Measurements from ENCODE around the gene STX18. TPM values are rescaled to one million over a fixed set of nuclear protein-coding genes. Genes with fewer than 3 reads are reported as not detected.

STX18 gene
- total RNA-seq, 1 experiment from 2014 or later, result 20.9 TPM

DNA sequence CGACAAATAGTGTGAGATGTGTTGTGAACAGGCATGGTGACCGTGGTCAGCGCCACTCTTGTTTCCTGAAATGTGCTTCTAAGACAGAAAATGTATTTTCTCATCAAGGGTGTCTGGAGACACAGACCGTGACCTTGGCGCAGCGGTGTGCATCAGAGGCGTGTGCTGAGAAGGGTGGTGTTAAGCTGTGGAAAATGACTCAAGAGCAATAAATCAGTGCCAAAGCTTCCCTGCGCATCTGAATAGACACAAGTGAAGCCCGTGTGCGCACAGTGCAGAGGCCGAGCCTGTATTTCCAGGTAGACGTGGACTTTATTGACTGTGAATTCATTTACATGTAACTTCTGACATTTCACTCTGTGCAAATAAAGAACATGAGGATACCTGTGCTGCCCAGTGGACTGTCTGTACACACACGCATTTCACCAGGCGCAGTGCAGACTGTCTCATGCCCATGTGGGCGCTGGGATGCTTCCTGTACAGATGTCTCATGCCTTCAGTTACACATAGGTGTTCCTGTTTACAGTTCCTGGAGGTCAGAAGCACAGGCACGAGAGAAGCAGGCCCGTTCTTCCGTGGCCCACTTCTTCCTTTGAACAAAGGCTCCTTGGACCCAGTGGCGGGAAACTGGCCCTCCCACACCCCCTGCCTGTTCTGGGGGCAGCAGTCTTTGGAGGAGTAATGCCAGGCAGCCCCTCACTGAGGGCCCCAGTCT, 123.0 kb downstream of the STX18 start:
- no peak overlapping the region for H2BK120ac ChIP-seq (ENCODE audit: low read depth, low read length, poor library complexity, severe bottlenecking)
- no peak overlapping the region for H3K56ac ChIP-seq (ENCODE audit: insufficient read length, low read depth, low read length)
- H3K18ac ChIP-seq (ENCODE audit: insufficient read length, low read depth, low read length), result no peak overlapping the region
- H2BK12ac ChIP-seq (ENCODE audit: insufficient read length, low read depth, low read length), result no peak overlapping the region
- H4K20me1 ChIP-seq (ENCODE audit: control insufficient read depth, insufficient read depth, insufficient read length), result peaks cover 2% of the 10 kb centered on the region
- WGBS (ENCODE audit: extremely low coverage, insufficient read length, low lambda C conversion rate), result no CpG with 5 or more reads among the region's 19 CpGs
- H3K23me2 ChIP-seq (ENCODE audit: insufficient read length, low read depth, low read length, poor library complexity, severe bottlenecking), result no peaks in the 10 kb centered on the region
- H3K27ac Mint-ChIP-seq, result no peak overlapping the region
- no peaks in the 10 kb centered on the region for H3K9me3 ChIP-seq (ENCODE audit: control insufficient read depth, low read depth, low read length)
- no peak overlapping the region for H3K9ac ChIP-seq (ENCODE audit: extremely low read depth, insufficient read length, low read length)
- peaks cover 4% of the 10 kb centered on the region; the same call in 1 of the 2 replicates for H3K4me1 ChIP-seq (ENCODE audit: insufficient read depth, low read length)
- H3K4me3 Mint-ChIP-seq, result no peak overlapping the region
- no peaks in the 10 kb centered on the region for H3K79me2 ChIP-seq (ENCODE audit: insufficient read depth, low read length)
- no peak overlapping the region for H3K27ac ChIP-seq (ENCODE audit: insufficient read length, low read depth, low read length)
- no peak overlapping the region for H2AK5ac ChIP-seq (ENCODE audit: insufficient read length, low read length)
- H4K8ac ChIP-seq (replicated peaks; ENCODE audit: insufficient read length, low read depth, low read length), result no peak overlapping the region
- no peak overlapping the region for H3T11ph ChIP-seq (ENCODE audit: low read length)
- H2BK5ac ChIP-seq (ENCODE audit: insufficient read length, low read length), result no peak overlapping the region
- no peak overlapping the region for H2BK15ac ChIP-seq (ENCODE audit: low read depth, low read length)
- TF ChIP-seq, protein P1, sequence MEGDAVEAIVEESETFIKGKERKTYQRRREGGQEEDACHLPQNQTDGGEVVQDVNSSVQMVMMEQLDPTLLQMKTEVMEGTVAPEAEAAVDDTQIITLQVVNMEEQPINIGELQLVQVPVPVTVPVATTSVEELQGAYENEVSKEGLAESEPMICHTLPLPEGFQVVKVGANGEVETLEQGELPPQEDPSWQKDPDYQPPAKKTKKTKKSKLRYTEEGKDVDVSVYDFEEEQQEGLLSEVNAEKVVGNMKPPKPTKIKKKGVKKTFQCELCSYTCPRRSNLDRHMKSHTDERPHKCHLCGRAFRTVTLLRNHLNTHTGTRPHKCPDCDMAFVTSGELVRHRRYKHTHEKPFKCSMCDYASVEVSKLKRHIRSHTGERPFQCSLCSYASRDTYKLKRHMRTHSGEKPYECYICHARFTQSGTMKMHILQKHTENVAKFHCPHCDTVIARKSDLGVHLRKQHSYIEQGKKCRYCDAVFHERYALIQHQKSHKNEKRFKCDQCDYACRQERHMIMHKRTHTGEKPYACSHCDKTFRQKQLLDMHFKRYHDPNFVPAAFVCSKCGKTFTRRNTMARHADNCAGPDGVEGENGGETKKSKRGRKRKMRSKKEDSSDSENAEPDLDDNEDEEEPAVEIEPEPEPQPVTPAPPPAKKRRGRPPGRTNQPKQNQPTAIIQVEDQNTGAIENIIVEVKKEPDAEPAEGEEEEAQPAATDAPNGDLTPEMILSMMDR (conservative IDR thresholded peaks at IDR 0.05), result no peak
- no peak overlapping the region for H4K5ac ChIP-seq (ENCODE audit: insufficient read length, low read depth, low read length)
- peaks cover 20 to 39% (median 35%) of the 10 kb centered on the region in 3 experiments for H3K36me3 Mint-ChIP-seq (ENCODE audit: insufficient read depth in 1 of 3, low read depth in 3 of 3)
- H3K4me2 ChIP-seq (ENCODE audit: insufficient read depth, insufficient read length, low read length), result no peak overlapping the region
- no peak overlapping the region for H3K4ac ChIP-seq (ENCODE audit: low read depth, low read length)
- peaks cover 0 to 2% of the 10 kb centered on the region in 2 experiments; a peak in 2 of 5 replicates for H3K9me3 Mint-ChIP-seq
- no peak overlapping the region for H4K91ac ChIP-seq (ENCODE audit: insufficient read length, low read depth, low read length)
- H3K27me3 Mint-ChIP-seq (ENCODE audit: low read depth), result no peaks in the 10 kb centered on the region
- peaks cover 7 to 9% of the 10 kb centered on the region in 2 experiments for H3K4me1 Mint-ChIP-seq
- no peak overlapping the region for H2BK20ac ChIP-seq (ENCODE audit: low read depth, low read length, poor library complexity, severe bottlenecking)
- DNase-seq, result peak; percentile 19
- H2AFZ ChIP-seq (ENCODE audit: low read length), result no peak overlapping the region
- no peak overlapping the region for H3K23ac ChIP-seq (ENCODE audit: insufficient read length, low read depth, low read length)
- no peak overlapping the region for H3K14ac ChIP-seq (ENCODE audit: insufficient read depth, low read length)
- H3K27me3 ChIP-seq (ENCODE audit: insufficient read depth, low read length), result no peaks in the 10 kb centered on the region
- no peaks in the 10 kb centered on the region for H3K79me1 ChIP-seq (ENCODE audit: insufficient read depth, low read depth, low read length, poor library complexity, severe bottlenecking)
